ENCODE measurements around the gene CTBP2. TPM values are rescaled to one million over a fixed set of nuclear protein-coding genes. Genes with fewer than 3 reads are reported as not detected.
"Not testable (repeated sequence)": the region's sequence is repeated elsewhere in the genome, so short reads cannot be mapped to it uniquely, and the experiment has no call there.

The CTBP2 gene
- total RNA-seq, 1 donor from 2014 or later, result 57.7 TPM

GRCh38 chr10:125151553-125152449 lies 8.6 kb downstream of the CTBP2 start:
- no peaks in the 10 kb centered on the region for H3K27me3 ChIP-seq
- peak overlapping the region; percentile 71 to 80 for H3K27ac ChIP-seq
- peaks cover 51 to 80% of the 10 kb centered on the region in 2 donors for H3K4me1 ChIP-seq
- H3K4me3 ChIP-seq, result peak overlapping the region; percentile 28 to 43
- H3K36me3 ChIP-seq, result peaks cover 0 to 3% of the 10 kb centered on the region in 2 donors
- no peaks in the 10 kb centered on the region for H3K9me3 ChIP-seq
- no peak for TF ChIP-seq CTCF (IDR thresholded peaks at IDR 0.05)
- no peak for DNase-seq (ENCODE audit: low spot score in 2 of 2)
- intact Hi-C loops (cut with DNase I), result loop anchor here (5.0 kb wide), 1 partner anchor 154 kb away; no protein-coding TSS in a partner anchor

- intact Hi-C loops (cut with DNase I), result loop anchor here (5.0 kb wide), 1 partner anchor 154 kb away; no protein-coding TSS in a partner anchor
- Histone ChIP-seq H3K36me3 (peaks cover 0 to 3% of the 10 kb centered on the region in 2 donors), H3K27ac (peak overlapping the region in 1 of 2 donors; percentile 80), H3K9me3 (no peaks in the 10 kb centered on the region), H3K4me3 (no peak overlapping the region), H3K4me1 (peaks cover 54 to 80% of the 10 kb centered on the region in 2 donors), H3K27me3 (no peaks in the 10 kb centered on the region)
- no peak for TF ChIP-seq CTCF (IDR thresholded peaks at IDR 0.05)
- no peak for DNase-seq (ENCODE audit: low spot score in 2 of 2)
Observed at GRCh38 chr10:125151170-125151552, 9.2 kb downstream of the CTBP2 start.

GRCh38 chr10:125150376-125151083 lies 9.8 kb downstream of the CTBP2 start:
- not testable (repeated sequence) for H3K4me3 ChIP-seq; H3K36me3 ChIP-seq; H3K27me3 ChIP-seq; DNase-seq (ENCODE audit: low spot score in 2 of 2); H3K9me3 ChIP-seq
- intact Hi-C loops (cut with DNase I), result loop anchor here (5.0 kb wide), 1 partner anchor 153 kb away; no protein-coding TSS in a partner anchor
- peak overlapping the region in 1 of 2 donors; percentile 90 for H3K27ac ChIP-seq
- H3K4me1 ChIP-seq, result peaks cover 54 to 82% of the 10 kb centered on the region in 2 donors

- no peaks in the 10 kb centered on the region for H3K9me3 ChIP-seq
- intact Hi-C loops (cut with DNase I), result loop anchor here (2.0 to 5.0 kb wide), 4 partner anchors 27 to 152 kb away; no protein-coding TSS in a partner anchor
- peaks cover 0 to 3% of the 10 kb centered on the region in 2 donors for H3K36me3 ChIP-seq
- peak overlapping the region; percentile 89 to 90 for H3K27ac ChIP-seq
- no peaks in the 10 kb centered on the region for H3K27me3 ChIP-seq
- TF ChIP-seq CTCF (IDR thresholded peaks at IDR 0.05), result no peak
- H3K4me1 ChIP-seq, result peaks cover 57 to 85% of the 10 kb centered on the region in 2 donors
- no peak for DNase-seq (ENCODE audit: low spot score in 2 of 2)
- H3K4me3 ChIP-seq, result no peak overlapping the region
Observed at GRCh38 chr10:125149680-125150047, 10.7 kb downstream of the CTBP2 start.

- intact Hi-C loops (cut with DNase I), result loop anchor here (2.0 kb wide), 3 partner anchors 26 to 86 kb away; no protein-coding TSS in a partner anchor
- no peak for TF ChIP-seq CTCF (IDR thresholded peaks at IDR 0.05)
- Histone ChIP-seq H3K27me3 (no peaks in the 10 kb centered on the region), H3K9me3 (no peaks in the 10 kb centered on the region), H3K4me1 (peaks cover 56 to 86% of the 10 kb centered on the region in 2 donors), H3K27ac (peak overlapping the region; percentile 89 to 90), H3K4me3 (no peak overlapping the region), H3K36me3 (peaks cover 0 to 3% of the 10 kb centered on the region in 2 donors)
- DNase-seq (ENCODE audit: low spot score in 2 of 2), result peak; percentile 59 to 85
Observed at GRCh38 chr10:125149036-125149679, 11.2 kb downstream of the CTBP2 start.

Data from ascending aorta (tissue), 2 donors.